Stimulated activated memory B cell treated with anti-CD40 and anti-IgM and Interleukin-4, amounts not matched to agents 10 μg/mL and 1 μg/mL and 100 μg/mL, for 72 hours (primary cell): ENCODE results near the gene FRMD5.
"Not testable (repeated sequence)": the region's sequence is repeated elsewhere in the genome, so short reads cannot be mapped to it uniquely, and the experiment has no call there.

ENCODE experiments used
- ATAC-seq: fragments of 150-1000 bp; cut with Tn5 transposase; 2 replicates; pipeline ENCODE4 v1.10.0; 2021
- H3K27ac Mint-ChIP-seq: one replicate; pipeline ENCODE4 v1.8.0; 2022; ENCODE audit warnings: mild to moderate bottlenecking, mixed read lengths
- H3K27me3 Mint-ChIP-seq: one replicate; pipeline ENCODE4 v1.8.0; 2022; ENCODE audit warnings: mixed read lengths
- H3K36me3 Mint-ChIP-seq: one replicate; pipeline ENCODE4 v1.8.0; 2022; ENCODE audit warnings: mixed read lengths
- H3K4me1 Mint-ChIP-seq: one replicate; pipeline ENCODE4 v1.8.0; 2022; ENCODE audit warnings: mixed read lengths
- H3K4me3 Mint-ChIP-seq: one replicate; pipeline ENCODE4 v1.8.0; 2022; ENCODE audit warnings: mild to moderate bottlenecking, moderate library complexity, mixed read lengths
- H3K9me3 Mint-ChIP-seq: one replicate; pipeline ENCODE4 v1.8.0; 2022; ENCODE audit warnings: mixed read lengths

The FRMD5 gene

DNA sequence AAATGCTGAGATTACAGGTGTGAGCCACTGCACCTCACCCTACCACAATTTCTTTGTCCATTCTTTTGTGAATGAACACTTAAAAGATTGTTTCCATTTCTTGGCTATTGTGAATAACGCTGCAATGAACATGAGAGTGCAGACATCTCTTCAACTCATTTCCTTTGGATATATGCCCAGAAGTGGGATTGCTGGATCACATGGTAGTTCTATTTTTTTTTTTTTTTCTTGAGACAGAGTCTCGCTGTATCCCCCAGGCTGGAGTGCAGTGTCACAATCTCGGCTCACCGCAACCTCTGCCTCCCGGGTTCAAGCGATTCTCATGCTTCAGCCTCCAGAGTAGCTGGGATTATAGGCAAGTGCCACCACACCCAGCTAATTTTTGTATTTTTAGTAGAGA, 194.8 kb downstream of the FRMD5 start:
- not testable (repeated sequence) for ATAC-seq, H3K36me3 Mint-ChIP-seq, H3K9me3 Mint-ChIP-seq, H3K4me1 Mint-ChIP-seq, H3K27me3 Mint-ChIP-seq, H3K27ac Mint-ChIP-seq, H3K4me3 Mint-ChIP-seq

DNA sequence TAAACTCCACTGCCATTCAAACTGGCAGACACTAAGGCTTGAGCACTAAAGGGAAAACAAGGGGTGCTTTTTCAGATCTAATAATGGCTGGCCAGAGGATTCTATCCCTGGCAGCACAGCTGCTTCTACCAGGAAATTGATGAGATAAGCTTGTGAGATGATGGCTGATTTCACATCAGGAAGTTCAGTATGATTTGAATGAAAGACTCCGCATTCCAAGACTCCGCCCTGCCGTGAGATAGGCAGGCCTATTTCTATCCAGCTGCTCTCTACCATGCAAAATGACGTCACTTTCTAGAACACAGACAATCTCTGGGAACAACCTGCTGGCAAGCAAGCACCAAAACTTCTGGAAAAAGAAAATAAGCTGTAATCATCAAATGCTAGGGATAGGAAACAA, 196.5 kb downstream of the FRMD5 start:
- Mint-ChIP-seq H3K9me3 (peaks cover 2% of the 10 kb centered on the region), H3K36me3 (no peaks in the 10 kb centered on the region), H3K4me3 (no peak overlapping the region), H3K4me1 (no peaks in the 10 kb centered on the region), H3K27me3 (peaks cover 5% of the 10 kb centered on the region), H3K27ac (no peak overlapping the region)
- no peak for ATAC-seq

DNA sequence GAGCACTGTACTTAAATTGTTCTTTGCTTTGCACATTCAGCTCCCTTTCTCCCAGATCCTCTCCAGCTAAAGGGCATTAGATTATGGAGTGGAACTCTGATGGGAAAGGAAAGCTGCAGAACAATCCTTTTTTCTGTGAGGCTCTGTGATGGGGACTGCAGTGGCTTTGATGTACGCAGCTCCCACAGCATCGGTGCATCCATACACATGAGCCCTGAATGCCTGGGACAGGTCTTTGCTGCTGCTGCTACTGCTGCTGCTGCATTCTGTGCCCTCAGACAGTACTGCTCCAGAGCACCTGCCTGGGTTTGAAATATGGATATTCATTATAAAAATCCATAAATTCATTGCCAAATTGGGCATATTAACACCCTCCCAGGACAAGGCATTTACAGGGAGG, 203.9 kb downstream of the FRMD5 start:
- no peak overlapping the region for H3K27ac Mint-ChIP-seq
- H3K9me3 Mint-ChIP-seq: peaks cover 2% of the 10 kb centered on the region
- peaks cover 8% of the 10 kb centered on the region for H3K27me3 Mint-ChIP-seq
- H3K4me3 Mint-ChIP-seq: no peak overlapping the region
- no peaks in the 10 kb centered on the region for H3K36me3 Mint-ChIP-seq
- H3K4me1 Mint-ChIP-seq: peaks cover 4% of the 10 kb centered on the region
- no peak for ATAC-seq

DNA sequence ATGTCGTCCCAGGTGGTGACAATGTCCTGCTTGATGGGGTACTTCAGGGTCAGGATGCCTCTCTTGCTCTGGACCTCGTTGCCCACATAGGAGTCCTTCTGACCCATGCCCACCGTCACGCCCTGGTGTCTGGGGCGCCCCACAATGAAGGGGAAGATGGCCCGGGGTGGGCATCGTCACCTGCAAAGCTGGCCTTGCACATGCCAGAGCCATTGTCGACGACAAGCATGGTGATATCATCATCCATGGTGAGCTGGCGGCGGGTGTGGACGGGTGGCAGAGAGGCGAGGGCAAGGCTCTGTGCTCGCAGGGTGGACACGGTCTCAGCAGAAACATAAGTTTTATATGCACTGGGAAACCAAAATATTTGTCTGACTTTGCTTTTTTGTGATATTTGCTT, 205.1 kb downstream of the FRMD5 start:
- H3K4me1 Mint-ChIP-seq: peaks cover 8% of the 10 kb centered on the region
- H3K4me3 Mint-ChIP-seq: no peak overlapping the region
- H3K27ac Mint-ChIP-seq: no peak overlapping the region
- peaks cover 2% of the 10 kb centered on the region for H3K9me3 Mint-ChIP-seq
- peaks cover 8% of the 10 kb centered on the region for H3K27me3 Mint-ChIP-seq
- ATAC-seq: no peak
- H3K36me3 Mint-ChIP-seq: no peaks in the 10 kb centered on the region

DNA sequence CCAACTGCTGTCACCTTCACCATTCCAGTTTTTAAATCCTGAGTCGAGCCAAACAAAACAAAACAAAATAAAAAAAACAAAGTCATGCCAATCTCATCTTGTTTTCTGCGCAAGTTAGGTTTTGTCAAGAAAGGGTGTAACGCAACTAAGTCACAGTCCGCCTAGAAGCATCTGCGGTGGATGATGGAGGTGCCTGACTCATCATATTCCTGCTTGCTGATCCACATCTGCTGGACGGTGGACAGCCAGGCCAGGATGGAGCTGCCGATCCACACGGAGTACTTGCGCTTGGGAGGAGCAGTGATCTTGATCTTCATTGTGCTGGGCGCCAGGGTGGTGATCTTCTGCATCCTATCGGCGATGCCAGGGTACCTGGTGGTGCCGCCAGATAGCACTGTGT, 206.2 kb downstream of the FRMD5 start:
- Mint-ChIP-seq H3K4me3 (no peak overlapping the region), H3K27me3 (peaks cover 16% of the 10 kb centered on the region), H3K9me3 (peaks cover 2% of the 10 kb centered on the region), H3K36me3 (no peaks in the 10 kb centered on the region), H3K27ac (no peak overlapping the region), H3K4me1 (peaks cover 8% of the 10 kb centered on the region)
- no peak for ATAC-seq

DNA sequence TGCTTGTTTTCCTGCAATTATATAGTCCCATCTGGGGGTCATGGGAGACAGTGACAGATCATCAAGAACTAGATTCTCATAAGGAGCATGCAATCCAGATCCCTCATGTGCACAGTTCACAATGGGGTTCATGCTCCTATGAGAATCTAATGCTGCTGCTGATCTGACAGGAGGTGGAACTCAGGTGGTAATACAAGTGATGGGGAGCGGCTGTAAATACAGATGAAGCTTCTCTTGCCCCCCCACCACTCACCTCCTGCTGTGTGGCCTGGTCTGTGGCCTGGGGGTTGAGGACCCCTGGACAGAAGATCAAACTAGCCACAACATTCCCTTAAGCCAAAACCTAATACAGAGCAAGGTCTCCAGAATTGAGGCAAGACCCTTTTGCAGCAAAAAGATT, 207.1 kb downstream of the FRMD5 start:
- Mint-ChIP-seq H3K27ac (no peak overlapping the region), H3K4me3 (no peak overlapping the region), H3K36me3 (no peaks in the 10 kb centered on the region), H3K9me3 (no peaks in the 10 kb centered on the region), H3K4me1 (peaks cover 8% of the 10 kb centered on the region), H3K27me3 (peaks cover 17% of the 10 kb centered on the region)
- no peak for ATAC-seq

DNA sequence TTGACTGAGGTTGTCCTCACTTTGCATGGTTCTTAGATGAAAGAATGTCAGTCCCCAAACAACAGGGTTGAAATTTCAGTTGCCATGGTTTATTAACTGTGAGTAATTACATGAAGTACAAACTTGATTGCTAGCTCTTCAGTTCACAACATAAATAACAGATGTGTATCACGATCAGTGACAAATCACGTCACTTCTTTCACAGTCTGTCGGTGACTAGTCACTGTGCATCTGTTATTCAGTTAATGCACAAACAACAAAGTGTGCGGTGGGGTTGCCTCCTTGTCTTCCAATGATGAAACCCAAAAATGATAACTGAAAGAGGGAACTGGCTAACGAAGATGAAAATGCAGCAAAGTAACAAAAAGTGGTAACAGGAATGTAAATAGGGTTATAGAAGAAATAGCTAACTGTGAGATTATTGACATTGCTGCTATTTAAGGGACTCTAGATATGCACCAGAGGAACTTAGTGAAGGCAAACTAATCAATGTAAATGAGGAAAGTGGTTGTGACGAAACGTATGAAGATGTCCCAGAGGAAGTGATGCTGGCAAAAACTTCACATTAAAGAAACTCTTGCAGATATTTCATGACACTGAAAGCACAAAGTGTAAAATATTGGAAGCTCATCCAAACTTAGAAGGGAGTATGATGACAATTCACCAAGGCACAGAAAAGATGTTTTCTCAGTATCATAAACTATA, 208.9 kb downstream of the FRMD5 start:
- Mint-ChIP-seq H3K27me3 (peaks cover 17% of the 10 kb centered on the region), H3K9me3 (no peaks in the 10 kb centered on the region)

DNA sequence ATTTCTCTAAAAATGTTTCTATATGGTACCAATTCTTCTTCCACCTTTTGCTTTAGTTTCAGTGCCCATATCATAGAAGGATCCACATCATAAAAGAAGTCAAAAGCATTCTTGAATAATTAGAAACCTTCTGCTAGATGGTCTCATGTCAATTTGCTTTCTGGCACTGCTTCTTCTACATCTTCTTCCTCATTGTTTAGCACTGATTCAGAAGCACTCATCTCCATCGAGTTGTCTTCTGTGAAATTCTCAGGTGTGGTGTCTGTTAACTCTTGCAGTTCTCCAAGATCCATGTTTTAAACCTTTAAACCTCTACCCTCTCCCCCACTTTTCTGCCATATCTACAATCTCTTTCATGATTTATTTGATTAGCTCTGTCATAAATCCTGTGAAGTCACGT, 213.5 kb downstream of the FRMD5 start:
- no peak for ATAC-seq
- H3K9me3 Mint-ChIP-seq: peaks cover 4% of the 10 kb centered on the region
- H3K27ac Mint-ChIP-seq: no peak overlapping the region
- peaks cover 17% of the 10 kb centered on the region for H3K27me3 Mint-ChIP-seq
- peaks cover 15% of the 10 kb centered on the region for H3K4me1 Mint-ChIP-seq
- no peak overlapping the region for H3K4me3 Mint-ChIP-seq
- no peaks in the 10 kb centered on the region for H3K36me3 Mint-ChIP-seq

More for the DNA sequence above, 208.9 kb downstream of the FRMD5 start:
- no peak for ATAC-seq
- no peaks in the 10 kb centered on the region for H3K36me3 Mint-ChIP-seq
- H3K27ac Mint-ChIP-seq: no peak overlapping the region
- H3K4me1 Mint-ChIP-seq: peaks cover 8% of the 10 kb centered on the region
- no peak overlapping the region for H3K4me3 Mint-ChIP-seq

DNA sequence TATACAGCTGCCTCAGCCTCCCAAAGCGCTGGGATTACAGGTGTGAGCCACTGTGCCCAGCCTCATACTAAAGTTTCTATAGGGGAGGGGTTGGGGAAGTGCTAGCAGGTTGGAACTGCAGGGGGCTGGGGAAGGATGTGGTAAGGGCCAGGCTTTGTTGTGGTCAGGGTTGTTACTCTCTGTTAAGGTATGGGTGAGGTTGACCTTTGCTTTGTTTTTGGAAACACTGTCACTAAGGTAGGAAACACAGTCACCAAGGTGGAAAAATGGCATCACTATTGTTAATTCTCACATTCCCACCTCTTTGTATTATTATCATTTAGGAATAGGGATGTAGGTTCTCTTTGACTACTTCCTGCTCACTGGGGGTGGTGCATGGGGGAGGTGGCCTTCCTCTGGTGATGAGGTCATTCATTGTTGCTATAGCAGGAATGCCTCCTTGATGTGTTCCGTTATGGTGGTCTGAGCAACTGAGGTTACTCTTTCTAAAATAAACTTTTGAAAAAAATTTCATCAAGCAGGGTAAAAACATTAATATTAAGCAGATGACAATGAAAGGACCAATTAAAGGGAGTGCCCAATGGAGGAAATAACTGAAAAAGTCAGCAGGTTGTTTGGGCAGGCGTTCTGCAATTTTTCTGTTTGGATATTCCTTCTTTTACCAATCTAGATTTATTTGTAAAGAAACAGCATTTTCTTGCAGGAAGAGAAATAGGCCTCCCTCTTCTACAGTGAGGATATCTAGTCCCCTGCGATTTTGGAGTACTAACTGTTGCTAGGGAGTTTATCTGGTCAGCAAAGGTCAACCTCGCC, 217.8 kb downstream of the FRMD5 start:
- H3K36me3 Mint-ChIP-seq: no peaks in the 10 kb centered on the region
- peaks cover 21% of the 10 kb centered on the region for H3K4me1 Mint-ChIP-seq
- H3K9me3 Mint-ChIP-seq: peaks cover 4% of the 10 kb centered on the region
- no peak overlapping the region for H3K4me3 Mint-ChIP-seq
- no peak overlapping the region for H3K27ac Mint-ChIP-seq
- peak; percentile 78 for ATAC-seq
- H3K27me3 Mint-ChIP-seq: no peaks in the 10 kb centered on the region

DNA sequence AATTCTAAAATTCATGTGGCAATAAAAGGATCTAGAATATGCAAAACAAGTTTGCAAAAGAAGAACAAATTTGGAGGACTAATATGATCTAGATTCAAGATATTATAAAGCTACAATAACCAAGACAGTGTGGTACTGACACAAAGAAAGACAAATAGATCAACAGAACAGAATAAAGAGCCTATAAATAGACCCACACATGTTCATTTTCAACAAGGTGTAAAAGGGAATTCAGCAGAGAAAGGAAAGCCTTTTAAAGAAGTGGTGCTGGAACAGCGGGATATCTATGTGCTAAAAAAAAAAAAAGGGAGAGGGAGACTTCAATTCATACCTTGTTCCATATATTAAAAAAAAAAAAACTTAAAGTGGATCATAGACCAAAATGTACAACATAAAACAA, 219.3 kb downstream of the FRMD5 start:
- Mint-ChIP-seq H3K27me3 (no peaks in the 10 kb centered on the region), H3K36me3 (no peaks in the 10 kb centered on the region), H3K27ac (no peak overlapping the region), H3K4me1 (peaks cover 21% of the 10 kb centered on the region), H3K9me3 (peaks cover 4% of the 10 kb centered on the region), H3K4me3 (no peak overlapping the region)
- no peak for ATAC-seq

DNA sequence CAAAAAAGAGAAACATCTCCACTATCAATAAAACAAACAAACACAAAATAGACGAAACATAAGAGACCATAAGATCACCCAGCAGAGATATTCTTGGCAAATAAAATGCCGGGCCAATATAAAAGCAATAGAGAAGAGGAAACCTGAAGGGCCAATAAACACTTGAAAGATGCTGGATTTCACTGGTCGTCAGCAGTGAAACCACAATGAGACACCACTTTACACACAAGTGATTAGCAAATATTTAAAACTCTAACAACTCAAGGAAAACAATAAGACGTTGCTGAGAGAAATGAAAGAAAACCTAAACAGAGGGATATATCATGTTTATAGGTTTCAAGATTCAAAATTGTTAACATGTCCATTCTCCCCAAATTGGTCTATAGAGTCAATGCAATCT, 219.7 kb downstream of the FRMD5 start:
- H3K9me3 Mint-ChIP-seq: peaks cover 4% of the 10 kb centered on the region
- no peaks in the 10 kb centered on the region for H3K27me3 Mint-ChIP-seq
- H3K4me3 Mint-ChIP-seq: no peak overlapping the region
- no peak for ATAC-seq
- H3K4me1 Mint-ChIP-seq: peaks cover 21% of the 10 kb centered on the region
- no peaks in the 10 kb centered on the region for H3K36me3 Mint-ChIP-seq
- H3K27ac Mint-ChIP-seq: no peak overlapping the region

DNA sequence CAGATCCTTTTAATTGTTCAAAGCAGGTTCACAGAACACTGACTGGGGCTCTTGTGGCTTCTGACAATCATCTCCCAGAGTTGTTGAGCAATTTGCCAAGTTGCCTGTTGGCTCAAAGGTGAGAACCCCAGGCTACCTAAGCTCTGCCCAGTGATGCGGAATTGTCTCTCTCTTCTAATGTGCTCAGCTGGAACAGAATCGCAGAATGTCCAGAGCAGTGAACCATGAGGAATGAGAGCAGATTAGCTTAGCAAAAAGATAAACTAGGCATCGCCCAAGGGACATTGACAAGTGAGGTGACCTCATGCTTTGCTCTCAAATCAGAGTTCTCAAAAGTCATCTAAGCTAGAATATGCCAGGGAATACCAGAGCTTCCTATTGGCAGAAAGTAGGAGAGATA, 220.2 kb downstream of the FRMD5 start:
- Mint-ChIP-seq H3K9me3 (peaks cover 4% of the 10 kb centered on the region), H3K4me3 (no peak overlapping the region), H3K36me3 (no peaks in the 10 kb centered on the region), H3K4me1 (peaks cover 21% of the 10 kb centered on the region), H3K27me3 (no peaks in the 10 kb centered on the region), H3K27ac (no peak overlapping the region)
- no peak for ATAC-seq

DNA sequence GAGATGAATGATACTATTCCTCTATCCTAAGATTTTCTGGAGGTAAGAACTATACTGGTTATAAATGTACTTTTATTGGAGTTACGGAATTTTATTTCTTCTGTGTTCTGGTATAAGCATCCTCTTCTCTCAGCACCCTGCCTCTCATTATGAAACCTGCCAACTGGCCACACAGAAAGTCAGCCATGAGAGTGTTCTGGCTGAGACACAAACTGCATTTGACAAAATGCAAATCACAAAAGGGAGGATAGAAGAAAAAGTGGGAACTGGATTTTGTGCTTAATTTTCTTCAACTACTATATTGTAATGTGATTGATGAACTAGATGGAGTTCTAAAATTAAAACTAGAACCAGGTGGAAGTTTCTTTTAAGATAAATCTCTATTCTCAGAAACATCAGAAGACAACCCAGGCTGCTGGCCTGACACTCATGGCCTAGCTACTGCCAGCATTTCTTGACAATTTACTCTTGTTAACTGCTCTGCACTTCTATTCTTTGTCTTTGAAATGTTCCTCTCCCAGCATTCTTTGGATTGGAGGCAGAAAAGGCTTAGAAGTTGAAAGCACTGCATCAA, 225.2 kb downstream of the FRMD5 start:
- no peak overlapping the region for H3K4me3 Mint-ChIP-seq
- H3K9me3 Mint-ChIP-seq: no peaks in the 10 kb centered on the region
- ATAC-seq: no peak
- peaks cover 2% of the 10 kb centered on the region for H3K4me1 Mint-ChIP-seq
- no peak overlapping the region for H3K27ac Mint-ChIP-seq
- H3K36me3 Mint-ChIP-seq: no peaks in the 10 kb centered on the region
- H3K27me3 Mint-ChIP-seq: no peaks in the 10 kb centered on the region

DNA sequence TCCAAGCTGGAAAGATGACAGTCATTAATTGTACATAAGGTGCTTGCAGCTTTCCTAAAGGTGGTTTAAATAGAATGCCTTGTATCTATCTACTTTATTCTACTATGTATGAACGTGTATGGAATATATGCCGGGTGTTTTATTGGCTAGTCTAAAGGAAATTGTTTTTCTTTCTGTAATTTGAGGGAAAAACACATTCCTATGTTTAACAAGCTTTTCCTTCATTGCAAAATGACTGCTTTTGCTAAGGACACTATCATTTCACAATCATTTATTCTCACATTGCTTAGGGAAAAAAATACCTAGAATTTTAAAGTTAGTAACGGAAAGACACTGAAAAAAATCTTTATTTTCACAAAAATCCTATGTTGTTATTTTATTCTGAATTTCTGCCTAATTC, 226.5 kb downstream of the FRMD5 start:
- Mint-ChIP-seq H3K27me3 (no peaks in the 10 kb centered on the region), H3K36me3 (no peaks in the 10 kb centered on the region), H3K4me1 (no peaks in the 10 kb centered on the region), H3K9me3 (peaks cover 1% of the 10 kb centered on the region), H3K4me3 (no peak overlapping the region), H3K27ac (no peak overlapping the region)
- ATAC-seq: no peak

DNA sequence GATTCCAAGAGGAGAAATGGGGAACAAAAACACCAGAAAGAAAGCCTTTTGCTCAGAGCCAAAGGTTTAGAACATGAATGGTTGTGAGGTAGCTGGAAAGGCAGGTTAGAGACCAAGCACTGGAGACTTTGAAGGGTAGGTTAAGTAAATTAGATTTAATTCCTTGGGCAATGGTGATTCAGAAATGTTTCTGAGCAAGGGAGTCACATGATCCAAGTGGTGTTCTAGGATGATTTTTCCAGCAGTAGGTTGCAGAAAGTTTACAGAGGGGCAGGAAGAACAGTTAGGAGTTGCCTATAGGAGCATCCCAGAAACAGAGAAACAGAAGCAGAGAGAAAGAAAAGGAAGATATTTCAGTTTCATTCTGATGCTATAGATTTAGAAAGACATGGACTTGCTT, 228.4 kb downstream of the FRMD5 start:
- H3K27me3 Mint-ChIP-seq: no peaks in the 10 kb centered on the region
- H3K36me3 Mint-ChIP-seq: no peaks in the 10 kb centered on the region
- no peaks in the 10 kb centered on the region for H3K4me1 Mint-ChIP-seq
- no peak for ATAC-seq
- H3K9me3 Mint-ChIP-seq: peaks cover 2% of the 10 kb centered on the region
- no peak overlapping the region for H3K4me3 Mint-ChIP-seq
- no peak overlapping the region for H3K27ac Mint-ChIP-seq

DNA sequence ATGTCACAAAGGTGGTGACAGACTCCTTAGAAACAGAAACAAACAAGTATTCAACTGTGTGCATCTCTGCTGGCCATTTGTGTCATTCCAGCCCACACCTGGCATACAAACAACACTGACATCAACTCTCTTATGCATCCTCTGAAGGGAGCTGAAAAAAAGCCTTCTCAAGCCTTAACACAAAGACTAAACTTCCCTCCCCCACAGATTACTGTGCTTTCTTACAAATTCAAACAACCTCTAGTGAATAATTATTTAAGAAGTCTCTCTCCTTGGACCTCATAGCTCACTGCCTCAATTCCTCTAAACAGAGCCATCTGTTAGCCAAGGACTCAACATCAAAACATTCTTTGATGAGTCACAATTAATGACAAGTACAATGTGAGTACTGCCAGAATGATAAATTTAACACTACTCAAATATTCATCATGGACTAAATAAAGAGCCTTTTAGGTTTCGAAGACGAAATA, 236.2 kb downstream of the FRMD5 start:
- Mint-ChIP-seq H3K4me3 (no peak overlapping the region), H3K27me3 (peaks cover 28% of the 10 kb centered on the region), H3K9me3 (peaks cover 2% of the 10 kb centered on the region), H3K4me1 (no peaks in the 10 kb centered on the region), H3K36me3 (no peaks in the 10 kb centered on the region), H3K27ac (no peak overlapping the region)
- no peak for ATAC-seq
